NCI-H1436 treated with DMSO at 0.1 percent for 48 hours (cell line): ENCODE data around the gene BIRC5.

ENCODE experiments used
- DNase-seq: peaks from one replicate; lab custom pipeline; 2025; lab: John Stamatoyannopoulos, UW

The BIRC5 gene

DNA sequence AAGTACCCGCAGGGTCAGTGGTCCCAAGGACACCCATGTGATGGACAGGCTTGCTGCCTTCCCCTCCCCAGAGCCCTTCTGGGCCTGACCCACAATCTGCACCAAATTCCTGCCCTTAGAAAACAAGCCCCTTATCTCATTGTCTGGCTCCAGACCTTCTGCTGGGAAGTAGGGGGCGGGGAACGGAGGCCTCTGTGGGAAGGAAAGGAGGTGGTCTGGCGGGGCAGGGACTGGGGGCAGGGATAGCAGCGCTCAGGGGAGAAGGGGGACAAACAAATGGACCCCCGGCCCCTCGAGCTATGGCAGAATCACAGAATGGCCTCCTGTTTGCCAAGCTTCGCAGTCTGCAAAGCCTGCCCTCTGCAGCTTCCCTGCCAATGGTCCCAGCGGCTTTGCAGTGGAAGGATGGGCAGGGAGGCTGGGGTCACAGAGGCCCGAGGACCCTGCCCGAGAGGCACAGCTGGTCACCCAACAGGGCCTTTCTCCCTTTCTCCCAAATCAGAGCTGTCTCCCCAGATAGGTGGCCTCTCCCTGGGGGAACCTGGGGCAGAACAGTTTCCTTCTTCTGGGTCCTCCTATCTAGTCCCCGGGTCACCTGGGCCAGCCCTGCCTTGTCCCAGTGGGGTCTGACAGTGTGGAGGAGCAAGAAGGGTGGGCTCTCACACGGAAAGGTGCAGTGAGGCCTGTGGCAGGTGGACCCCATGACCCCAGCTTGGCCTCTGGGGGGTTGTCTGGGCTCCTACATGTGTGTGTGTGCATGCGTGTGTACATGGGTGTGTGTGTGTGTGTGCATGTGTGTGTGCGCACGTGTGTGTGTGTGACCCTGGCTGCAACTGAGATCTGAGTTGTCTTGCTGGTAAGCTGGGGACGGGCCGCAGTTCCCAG is 42.9 kb downstream of the BIRC5 start:
- DNase-seq = no peak

DNA sequence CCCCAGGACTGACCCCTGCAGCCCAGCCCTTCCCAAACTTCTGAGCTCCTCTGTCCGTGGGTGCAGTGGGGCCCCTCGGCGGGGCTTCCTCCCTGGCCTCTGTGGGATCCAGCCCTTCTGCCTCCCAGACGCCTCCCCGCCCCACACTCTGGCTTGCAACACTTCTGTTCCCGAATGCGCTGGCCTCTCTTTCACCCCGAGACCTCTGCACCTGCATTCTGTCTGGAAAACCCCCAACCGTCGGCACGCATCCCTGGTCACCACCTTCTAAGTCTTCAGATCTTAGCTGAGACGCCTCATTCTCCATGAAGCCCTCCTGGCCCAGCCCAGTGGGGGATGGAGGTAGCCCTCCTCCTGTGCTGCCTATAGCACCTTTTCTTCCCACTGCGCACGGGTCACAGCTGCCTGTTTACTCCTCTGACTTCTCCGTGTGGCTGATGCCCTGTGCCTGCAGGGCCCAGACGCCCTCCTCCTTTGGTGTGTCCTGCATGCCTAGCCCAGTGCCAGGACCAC is 43.8 kb downstream of the BIRC5 start:
- no peak for DNase-seq

DNA sequence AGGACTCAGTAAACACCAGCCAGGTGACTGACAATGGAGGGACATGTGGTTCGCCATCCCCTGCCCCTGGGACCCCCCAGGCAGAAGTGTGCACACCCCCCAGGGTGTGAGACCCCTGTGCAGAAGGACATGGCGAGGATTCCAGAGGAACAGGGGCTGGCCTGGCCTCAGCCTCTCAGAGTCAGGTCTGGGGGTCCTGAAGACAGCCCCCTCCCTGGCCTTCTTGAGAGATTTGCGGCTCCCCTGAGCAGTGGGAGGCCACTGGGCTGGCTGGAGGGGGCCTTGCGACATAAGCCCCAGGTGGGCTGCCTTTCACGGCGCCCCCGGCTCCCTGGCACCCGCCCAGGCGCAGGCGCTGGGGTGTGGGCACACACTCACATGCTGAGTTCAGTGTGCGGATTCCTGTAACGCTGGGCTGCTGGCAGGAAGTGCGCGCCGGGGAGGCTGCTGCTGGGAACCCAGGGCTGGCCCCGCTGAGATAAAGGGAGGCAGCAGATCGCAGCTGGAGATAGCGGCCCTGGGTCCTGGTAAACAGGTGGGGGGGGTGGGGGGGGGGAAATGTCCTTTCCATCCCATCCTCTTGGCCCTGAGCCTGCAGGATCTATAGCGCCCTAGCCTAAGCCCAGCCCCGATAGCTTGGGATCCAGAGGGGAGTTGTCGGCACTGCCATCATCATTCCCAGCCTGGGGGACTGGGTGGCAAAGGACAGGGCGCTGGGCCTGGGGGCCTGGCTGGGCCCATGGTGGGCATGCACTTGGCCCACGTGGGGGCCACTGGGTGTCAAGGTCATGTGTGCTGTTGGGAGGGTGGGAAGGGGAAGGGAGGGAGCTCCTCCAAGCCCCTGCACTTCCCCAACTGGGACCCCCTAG is 44.5 kb downstream of the BIRC5 start:
- no peak for DNase-seq

DNA sequence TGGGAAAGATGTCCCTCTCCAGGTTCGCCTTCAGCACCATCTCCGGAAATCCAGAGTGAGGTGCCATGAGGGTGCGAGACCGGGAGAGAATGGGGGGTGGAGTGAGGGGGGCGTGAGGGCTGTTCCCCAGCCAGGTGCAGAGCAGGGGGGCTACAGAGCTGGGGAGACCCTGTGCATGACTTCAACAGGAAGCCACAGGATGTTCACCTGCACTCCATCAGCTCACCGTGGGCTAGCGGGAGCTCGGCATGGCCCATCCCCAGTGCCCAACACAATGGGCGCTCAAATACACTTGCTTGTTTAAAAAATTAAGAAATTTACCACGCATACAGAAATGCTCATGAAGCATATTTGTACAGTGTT is 45.1 kb downstream of the BIRC5 start:
- no peak for DNase-seq

DNA sequence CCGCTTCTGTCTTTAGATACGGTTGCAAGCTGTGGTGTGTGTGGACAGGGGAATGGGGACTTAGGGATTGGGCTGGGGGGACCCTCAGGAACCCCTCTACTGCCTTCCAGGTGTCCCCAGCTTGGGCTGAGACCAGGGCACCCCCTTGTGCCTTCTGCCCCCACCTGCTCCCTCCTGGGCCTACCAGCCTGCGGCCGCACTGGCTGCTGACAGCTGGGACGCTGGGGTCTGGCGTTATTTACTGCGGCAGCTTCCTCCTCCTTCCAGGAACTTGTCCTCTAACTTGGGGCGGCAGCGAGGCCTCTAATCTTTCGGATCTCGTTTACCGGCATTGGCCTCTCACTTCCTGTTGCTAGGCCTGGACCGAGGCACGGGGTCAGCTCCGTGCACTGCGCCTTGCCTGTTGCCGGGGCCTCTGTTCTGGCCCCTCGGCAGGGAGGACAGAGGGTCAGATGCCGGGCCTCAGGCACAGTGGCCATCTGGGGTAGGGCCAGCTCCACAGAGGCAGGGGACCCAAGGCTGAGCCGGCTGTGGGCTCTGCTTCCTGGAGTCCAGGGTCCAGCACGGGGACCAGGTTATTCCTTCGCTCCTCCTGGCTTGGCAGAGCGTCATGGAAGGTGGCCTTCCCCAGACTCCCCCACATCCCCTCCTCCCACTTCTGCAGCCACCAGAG is 49.1 kb downstream of the BIRC5 start:
- no peak for DNase-seq

DNA sequence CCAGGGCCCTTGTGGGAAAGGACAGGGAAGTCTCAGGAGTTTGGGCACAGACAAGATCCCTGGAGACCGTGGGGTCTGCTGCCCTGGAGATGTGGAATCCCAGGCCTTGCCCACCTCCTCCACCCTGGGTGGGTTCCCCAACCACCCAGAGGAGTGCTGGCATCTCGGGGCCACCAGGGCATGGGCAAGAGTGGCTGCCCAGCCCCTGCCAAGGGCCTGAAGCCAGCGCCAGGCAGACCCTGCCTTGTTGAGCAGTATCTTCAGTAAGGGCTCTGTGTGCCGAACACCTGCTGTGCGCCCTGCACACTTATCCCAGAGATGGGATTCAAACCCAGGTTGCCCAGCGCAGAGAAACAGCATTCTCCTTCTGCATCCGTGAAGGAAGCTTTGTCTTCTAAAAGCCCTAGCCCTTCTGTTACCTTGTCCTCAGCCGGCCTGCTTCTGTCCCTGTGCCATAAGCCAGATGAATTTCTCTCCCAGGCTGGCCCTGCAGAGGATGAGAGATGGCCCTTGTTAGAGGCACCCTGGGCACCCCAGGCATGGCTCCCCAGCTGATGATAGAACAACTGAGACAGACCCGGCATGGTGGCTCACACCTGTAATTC is 49.8 kb downstream of the BIRC5 start:
- no peak for DNase-seq

DNA sequence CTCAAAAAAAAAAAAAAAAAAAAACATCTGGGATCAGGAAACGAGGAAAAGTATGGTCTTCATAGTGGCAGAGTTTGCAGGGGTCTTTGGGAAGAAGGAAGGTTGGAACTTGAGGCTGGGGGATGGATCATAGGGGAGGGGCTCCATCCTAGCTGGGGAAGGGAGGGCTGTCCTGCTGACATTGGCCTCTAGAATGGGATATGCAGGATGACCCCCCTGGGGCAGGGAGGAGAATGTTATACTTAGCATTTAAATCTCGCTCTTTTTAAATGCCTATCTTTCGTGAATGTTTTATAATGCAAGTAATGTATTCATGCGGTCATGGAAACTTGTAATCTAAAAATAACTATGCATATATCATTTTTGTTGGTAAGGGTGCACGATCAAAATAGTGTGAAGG is 50.5 kb downstream of the BIRC5 start:
- no peak for DNase-seq

DNA sequence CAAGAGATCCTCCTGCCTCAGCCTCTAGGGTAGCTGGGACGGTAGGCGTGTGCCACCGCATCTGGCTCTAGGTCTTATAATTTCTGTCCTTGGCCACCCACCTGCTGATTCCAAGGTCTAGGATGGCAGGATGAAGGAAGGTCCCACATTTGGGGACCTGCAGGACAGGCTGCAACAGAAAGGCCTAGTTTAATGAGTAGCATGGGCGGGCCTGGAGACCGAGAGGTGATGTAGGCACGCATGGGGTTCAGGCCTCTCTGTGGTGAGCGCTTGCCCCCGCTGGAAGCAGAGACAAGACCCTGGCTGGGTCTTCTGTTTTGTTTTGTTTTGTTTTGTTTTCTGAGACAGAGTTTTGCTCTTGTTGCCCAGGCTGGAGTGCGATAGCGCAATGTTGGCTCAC is 51.1 kb downstream of the BIRC5 start:
- DNase-seq = no peak

DNA sequence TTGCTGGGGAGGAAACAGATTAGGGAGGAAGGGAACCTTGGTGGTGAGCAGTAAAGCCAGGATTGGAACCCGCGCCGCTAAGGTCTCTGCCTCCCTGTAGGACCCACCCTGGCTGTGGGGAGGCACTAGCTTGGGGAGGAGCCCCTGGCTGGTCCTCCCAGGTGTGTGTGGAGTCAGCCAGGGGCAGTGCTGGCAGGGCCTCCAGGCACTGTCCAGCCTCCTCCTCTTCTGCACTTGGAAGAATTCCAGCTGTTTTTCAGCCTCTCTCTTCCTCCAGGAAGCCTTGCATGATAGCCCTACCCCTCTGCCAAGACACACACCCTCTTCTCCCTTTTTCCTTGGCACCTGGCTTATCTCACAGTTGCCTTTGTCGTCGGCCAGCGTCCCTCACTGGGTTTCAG is 52.2 kb downstream of the BIRC5 start:
- no peak for DNase-seq

DNA sequence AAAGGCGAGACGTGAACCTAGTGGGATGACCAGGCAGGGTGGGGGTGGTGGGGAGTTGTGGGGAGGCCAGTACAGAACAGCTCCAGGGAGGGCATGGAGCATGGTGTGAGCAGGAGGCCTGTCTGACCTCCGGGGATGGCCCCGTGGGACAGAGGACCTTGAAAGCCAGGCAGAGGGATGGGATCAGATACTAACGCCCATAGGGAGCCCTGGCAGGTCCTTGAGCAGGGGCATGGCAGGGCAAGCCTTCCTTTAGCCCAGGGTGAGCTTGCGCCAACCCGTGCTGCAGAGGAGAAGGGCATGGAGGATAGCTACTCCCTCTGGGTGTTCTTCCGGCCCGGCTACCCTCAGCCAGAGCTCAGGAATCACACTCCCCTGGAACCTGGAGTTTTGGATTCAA is 52.7 kb downstream of the BIRC5 start:
- no peak for DNase-seq

DNA sequence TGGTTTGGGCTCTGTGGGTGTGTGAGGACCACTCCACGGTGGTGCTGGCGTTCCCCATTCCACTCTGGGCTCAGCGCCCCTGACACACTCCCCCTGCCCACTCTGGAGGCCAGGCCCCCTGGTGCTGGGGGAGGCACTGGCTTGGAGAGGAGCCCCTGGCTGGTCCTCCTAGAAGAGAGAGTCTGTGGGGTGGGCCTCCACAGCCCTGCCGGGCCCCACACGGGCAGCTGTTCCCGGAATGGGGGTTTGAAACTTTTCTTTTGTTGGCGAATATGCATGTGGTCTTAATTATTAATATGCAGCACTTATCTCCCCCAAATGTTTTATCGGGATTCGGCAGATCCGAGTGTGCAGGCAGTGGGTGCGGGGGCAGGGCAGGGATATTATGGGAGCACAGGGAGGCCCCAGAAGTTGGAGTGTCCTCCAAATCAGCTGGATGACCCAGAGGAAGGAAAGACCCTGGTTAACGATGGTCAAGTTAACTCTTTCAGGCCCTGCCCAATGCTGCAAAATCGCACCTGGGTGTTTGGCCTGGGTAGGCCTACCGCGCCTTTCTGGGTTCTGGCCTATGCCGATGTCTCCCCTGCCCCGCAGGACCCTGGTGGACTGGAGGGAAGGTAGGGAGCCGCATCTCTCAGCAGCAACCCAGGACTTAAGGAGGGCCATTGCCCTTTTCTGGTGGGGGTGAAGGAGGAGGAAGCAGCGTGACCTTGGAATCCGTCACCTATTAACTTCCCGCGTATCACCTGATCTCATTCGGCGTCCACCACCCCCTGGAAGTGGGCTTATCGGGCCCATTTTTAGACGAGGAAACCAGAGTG is 53.4 kb downstream of the BIRC5 start:
- no peak for DNase-seq

DNA sequence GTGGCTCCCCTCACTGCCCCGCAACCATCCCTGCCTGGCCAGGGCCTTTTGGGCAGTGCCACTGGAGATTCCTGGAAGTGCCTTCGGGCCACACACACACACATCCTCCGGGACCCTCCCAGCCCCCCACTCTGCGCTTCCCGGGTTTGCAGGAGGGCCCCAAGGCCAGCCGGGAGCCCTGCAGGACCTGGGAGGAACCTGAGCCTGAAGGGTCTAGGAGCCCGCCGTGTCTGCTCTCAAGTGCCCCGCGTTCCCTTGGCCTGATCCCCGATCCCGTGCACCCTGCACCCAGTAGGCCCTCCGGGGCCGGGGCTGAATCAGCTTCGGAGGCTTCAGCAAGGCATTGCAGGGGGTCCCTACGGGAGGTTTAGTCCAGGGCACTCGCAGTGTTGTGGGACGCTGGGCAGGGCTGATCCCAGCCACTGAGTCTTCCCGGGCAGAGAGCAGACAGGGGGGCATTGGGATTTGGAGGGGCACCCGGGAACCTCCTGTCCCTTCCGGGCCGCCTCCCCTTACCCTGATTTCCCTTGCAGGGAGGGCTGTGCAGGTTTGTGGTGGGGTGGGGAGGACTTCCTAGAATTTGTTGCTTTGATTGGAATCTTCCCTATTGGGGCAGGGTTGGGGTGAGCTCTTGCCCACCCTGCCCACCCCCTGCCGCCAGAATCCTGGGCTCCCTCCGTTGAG is 54.3 kb downstream of the BIRC5 start:
- no peak for DNase-seq

DNA sequence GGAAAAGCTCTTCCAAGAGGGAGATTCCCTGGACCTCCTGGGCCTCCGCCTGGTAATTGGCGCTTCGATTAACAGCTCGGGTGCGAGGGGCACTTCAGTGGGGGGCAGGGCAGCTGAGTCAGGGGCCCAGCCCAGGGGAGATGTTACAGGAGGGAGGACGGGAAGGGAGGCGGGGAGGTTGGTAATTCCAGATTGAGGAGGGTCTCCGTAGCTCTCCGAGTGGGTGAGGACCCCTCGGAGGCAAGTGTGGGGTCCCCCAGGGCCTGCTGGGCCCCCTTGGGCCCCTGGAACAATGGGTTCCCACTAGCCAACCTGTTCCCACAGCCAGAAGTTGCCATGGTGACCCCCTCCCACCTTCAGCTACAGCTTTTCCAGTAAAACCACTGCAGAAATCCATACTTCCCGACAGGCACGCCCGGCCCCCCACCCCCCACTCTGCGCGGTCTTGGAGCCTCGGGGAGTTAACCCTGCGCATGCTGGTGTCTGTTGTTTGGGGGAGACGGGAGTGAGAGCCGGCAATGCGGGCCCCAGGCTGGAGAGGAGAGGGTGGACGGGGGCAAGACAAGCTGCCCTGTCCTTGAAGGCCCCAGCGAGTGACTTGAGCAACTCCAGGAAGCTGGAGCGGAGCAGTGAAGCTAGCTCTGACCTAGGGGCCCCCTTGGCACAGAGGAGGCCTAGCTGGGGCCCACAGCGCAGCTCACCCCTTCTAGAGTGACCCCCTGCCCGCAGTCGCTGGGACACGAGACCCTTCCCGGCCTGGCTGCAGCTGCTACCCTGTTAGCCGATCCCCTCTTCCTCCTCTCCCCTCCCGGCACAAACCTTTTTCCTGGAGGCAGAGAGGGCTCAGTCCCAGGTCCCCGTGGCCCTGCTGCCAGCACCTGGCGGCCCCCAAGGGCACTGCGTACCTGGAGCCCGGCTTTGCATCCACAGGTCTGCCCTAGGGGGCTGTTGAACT is 55.2 kb downstream of the BIRC5 start:
- DNase-seq = no peak

DNA sequence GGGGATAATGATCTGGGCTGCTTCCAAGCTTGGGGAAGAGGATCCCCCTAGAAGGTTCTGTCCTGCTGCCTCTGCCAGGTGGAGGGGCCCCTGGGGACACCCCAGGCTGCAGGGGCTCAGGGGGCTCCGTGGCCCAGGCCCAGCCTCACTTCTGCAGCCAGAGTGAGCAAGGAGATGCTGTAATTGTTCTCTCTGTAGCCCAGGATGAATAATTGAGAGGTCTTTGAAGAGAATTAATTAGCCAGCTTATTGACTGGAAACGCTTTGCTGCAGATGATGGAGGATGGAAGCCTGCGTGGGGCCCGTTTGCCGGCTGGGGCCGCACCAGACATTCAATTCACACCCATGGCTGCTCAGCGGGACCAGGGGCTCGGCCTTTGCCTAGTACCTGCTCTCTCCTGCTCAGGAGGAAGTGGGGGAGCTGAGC is 55.9 kb downstream of the BIRC5 start:
- no peak for DNase-seq

DNA sequence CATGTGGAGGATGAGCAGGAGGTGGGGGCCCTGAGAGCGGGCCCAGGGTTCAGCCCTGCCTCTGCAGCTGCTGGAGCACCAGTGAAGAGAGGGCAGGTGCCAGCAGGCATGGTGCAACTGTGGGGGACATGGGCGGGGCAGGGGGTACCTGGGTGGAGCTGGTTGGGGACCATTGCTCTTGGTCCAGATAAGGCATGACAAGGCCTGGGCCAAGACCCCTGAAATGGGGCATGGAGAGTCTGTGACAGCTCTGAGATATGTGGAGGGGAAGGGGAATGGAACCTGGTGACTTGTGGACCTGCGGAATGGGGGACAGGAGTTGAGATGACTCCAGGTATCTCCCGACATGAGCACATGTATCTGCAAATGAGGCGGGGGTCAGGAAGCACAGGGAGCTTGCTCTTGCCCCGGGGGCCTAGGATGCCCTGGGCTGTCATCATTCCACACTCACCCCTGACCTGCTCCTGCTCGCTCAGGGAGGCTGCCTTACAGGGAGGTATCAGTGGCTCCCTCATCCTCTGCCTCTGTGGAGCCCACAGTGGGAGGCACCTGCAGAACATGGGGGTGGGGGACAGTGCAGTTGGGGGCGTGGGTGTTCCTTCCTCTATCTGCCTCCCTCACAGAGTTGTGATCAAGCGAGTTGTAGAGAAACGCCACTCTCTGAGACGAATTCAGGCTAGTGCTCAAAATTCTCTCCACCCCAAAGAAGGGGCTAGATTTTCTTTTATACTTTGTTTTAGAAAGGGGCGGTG is 57.5 kb downstream of the BIRC5 start:
- no peak for DNase-seq

DNA sequence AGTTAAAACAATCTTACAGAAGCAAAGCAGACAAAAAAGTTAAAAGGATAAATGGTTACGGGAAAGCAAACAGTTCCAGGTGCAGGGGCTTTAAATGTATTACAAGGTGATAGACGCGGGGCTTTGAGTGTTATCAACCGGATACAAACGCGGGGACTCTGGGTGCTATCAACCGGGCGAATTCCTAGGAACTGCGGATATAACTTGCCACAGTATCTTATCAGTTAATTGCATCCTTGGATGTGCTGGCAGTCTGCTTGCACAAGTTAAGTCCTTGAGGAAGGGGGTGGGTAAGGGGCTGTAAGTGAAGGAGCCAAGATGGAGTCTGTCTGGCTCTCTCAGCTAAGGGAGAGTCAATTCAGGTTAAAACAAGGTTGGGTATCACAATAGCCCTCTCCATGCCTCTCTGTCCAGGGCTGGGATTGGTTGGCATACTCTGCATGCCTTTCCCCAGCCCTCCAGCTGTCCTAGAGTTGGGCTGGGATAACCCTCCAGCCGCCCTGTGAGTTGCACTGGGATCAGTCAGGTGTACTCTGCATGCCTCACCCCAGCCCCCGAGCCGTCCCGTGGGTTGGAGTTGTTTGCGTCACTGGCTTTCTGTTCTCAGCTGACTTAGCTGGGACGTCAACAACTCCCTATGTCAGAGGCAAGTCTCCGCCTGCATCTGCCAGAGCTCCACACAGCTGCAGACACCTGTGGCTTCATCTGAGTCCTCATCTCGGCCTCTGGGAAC is 58.3 kb downstream of the BIRC5 start:
- DNase-seq = no peak

DNA sequence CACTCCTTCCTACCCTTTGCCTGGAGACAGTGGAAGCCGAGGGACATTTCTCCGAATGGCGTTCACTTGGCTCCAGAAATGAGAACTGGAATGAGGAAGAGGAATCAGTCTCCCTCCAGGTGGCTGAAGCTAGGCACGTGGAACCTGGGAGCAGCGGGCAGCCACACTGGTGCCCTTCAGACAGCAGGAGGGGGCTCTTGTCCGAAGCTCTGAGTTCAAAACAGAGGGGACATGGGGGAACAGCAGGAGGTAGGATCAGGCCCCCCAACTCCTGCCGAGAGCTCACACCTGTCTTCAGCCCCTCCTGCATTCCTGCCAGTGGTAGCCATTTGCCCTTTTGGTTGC is 58.8 kb downstream of the BIRC5 start:
- no peak for DNase-seq

DNA sequence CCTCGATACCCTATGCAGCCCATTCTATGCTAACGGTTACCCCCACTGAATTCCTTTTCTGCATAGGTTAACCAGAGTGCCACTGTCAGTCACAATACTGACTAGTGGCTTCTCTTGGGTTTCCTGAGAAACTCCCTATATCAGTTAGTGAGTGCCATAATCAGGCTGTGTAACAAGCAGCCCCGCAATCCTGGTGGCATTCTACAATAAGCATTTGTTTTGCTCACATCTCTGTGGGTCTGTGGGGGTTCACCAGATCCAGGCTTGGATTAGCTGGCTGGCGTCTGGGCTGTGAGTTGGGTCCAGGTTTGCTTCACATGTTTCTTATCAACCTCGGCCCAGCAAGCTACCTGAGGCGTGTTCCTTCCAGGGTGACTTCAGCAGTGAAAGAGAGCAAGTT is 59.8 kb downstream of the BIRC5 start:
- no peak for DNase-seq
